GM21360 (cell line): ENCODE measurements around the gene OTUB2.

ENCODE experiments used
- ATAC-seq: cut with Tn5 transposase; IDR thresholded peaks from one replicate; pipeline ENCODE4 v1.9.1; 2021; ENCODE audit warnings: mild to moderate bottlenecking, moderate library complexity; ENCODE audit not compliant: unreplicated experiment

OTUB2 gene

GRCh38 chr14:94026173-94026888 is at the start of gene OTUB2:
TSS of gene OTUB2 (plus strand) at chr14:94026340. CDS start at chr14:94026538, 198 bp downstream.
- peak; percentile 99 for ATAC-seq

DNA sequence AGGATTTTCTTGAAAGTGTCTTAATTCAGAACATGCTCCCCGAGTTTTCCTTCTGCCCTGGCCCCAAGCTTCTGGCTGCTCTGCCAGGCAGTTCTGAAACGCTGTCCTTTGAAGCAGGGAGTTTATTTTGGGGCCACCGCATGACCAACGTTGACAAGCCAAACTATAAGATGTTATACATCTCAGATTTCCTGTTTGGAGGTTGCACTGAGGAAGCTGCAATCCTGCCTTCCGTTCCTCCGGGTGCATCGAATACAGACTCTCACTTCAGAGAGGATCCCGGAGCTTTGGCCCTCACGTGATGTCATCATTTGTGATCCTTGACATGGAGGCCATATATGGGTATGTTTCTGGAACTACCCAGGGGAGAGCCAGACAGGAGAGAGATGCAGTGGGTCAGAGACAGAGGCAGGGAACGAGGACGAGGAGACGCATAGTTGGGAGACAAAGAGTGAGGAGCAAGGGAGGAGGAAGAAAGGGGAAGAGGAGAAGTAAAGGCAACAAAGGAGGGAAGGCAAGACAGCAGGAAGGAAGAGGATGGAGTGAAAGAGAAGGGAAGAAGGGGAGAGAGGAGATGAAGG is 49.6 kb upstream of the OTUB2 start, which contains the start of gene ASB2:
TSS of gene ASB2 (minus strand) at position 94 of the 581 bp plus-strand sequence. CDS start 12,031 bp downstream, outside the sequence.
- ATAC-seq = peak; percentile 16

GRCh38 chr14:93977171-93977570 is 49.0 kb upstream of the OTUB2 start:
- ATAC-seq = no peak

GRCh38 chr14:93977790-93978581 is 48.2 kb upstream of the OTUB2 start:
- ATAC-seq = no peak

GRCh38 chr14:93978735-93979134 is 47.4 kb upstream of the OTUB2 start:
- no peak for ATAC-seq

GRCh38 chr14:93980456-93981201 is 45.5 kb upstream of the OTUB2 start:
- no peak for ATAC-seq

DNA sequence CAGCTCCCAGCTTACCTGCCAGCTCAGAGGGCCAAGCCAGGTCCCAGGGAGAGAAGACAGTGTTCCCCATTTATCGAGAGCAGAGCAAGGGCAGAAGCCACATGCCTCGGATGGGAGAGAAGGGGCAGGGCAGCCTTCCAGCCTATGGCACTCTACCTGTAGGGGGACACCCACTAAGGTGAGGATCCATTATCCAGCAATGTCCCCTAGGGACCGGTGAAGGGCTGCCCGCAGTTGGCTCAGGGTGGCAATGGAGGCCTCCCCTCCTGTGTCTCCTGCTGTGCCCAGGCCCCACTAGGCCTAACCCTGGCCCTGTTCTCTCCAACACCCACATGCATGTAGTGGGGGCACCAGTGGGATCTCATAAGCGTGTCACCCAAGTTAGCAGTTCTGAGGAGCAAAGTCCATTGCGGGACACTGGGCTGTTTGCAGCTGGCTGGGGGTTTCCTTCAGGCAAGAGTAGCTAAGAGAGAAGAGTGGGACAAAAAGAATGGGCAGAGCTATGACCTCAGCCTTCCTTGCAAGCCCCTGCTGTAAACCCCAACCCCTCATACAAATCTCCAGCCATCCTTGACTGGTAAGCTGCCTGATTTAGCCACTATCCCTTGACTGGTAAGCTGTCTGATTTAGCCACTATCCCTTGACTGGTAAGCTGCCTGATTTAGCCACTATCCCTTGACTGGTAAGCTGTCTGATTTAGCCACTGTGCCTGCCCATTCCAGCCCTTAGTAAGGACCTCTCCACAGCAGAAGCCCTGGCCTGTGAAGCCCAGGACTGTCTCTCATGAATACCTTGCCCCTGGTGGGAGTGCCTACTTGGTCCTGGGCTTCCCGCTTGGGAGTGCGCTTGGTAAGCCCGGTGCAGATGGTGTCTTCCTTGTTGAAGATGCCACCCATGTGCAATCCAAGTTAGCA is 44.6 kb upstream of the OTUB2 start:
- no peak for ATAC-seq

- no peak for ATAC-seq
Observed at GRCh38 chr14:93982230-93983007, 43.7 kb upstream of the OTUB2 start.

GRCh38 chr14:93984070-93984469 is 42.1 kb upstream of the OTUB2 start:
- ATAC-seq = no peak

DNA sequence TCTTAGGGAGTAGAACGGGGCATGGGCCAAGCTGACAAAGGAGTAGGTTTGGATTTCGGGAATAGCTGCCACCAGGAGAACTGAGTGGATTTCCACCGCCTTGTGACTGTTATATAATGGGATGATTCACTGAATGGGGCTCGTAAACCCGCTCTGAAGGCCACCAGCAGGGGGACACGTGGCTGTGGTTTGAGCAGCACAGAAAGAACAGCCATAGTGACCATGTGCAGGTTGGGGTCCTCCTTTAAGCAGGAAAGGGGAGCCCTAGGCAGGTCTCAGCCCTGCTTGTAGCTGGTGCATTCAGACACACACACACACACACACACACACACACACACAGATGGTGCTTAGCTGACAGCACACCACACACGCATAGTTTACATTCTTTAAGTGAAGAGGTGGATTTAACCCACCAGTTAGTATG is 41.1 kb upstream of the OTUB2 start:
- ATAC-seq = no peak

DNA sequence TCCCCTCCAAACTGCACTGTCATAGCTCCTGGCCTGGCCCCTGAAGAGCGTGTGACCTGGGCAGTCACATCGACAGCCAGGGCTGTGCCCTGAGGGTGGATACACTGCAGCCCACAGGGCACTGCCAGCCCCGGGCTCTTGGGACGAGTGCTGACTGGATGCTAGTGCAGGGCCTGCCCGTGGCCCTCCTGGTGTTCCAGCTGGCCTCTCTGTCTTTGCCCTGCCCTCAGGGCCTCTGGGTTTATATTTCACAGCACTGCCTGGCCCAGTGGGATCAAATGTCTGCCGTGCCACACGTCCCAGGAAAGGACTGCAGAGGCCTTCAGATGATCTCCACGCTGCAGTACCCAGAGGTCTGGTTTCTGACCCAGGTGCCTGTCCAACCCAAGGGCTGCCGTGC is 39.2 kb upstream of the OTUB2 start:
- no peak for ATAC-seq

DNA sequence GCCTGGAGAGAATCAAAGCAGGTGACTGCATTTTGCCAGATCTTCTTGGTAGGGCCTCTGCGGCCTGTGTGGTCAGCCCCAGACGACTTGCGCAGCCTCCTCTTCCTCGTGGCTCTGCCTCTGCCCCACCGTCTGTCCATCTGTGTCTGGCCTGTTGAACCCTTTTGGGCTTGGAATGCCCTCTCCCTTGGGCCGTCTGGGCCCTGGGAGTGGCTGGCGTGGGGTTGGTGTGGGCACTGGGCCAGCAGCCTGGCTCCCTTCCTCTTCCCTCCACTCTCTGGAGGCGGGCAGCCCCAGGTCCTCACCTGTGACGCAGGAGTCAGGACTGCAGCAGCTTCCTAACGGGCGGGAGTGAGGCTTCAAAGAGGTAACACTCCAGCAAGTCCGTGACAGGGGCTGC is 38.8 kb upstream of the OTUB2 start:
- no peak for ATAC-seq

- ATAC-seq = no peak
Observed at GRCh38 chr14:93987815-93988476, 38.2 kb upstream of the OTUB2 start.

- no peak for ATAC-seq
Observed at GRCh38 chr14:93989939-93990338, 36.2 kb upstream of the OTUB2 start.

GRCh38 chr14:93991212-93991611 is 34.9 kb upstream of the OTUB2 start:
- no peak for ATAC-seq

DNA sequence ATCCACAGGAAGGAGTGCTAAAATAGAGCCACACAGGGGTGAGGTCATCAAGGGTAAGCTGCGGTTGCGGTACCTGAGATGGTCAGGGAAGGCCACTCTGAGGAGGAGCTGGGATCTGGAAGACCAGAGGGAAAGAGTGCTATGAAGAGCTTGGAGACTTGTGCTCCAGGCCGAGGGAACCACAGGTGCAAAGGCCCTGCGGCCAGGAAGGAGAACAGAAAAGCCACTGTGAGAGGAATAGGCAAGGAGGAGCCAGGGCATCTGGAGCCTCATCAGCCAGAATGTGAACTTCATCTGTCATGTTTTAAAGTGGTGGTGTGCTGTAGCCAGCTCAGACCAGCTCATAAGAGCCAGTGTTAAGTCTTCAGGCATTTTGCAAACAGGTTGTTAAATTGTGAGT is 34.5 kb upstream of the OTUB2 start:
- ATAC-seq = no peak

DNA sequence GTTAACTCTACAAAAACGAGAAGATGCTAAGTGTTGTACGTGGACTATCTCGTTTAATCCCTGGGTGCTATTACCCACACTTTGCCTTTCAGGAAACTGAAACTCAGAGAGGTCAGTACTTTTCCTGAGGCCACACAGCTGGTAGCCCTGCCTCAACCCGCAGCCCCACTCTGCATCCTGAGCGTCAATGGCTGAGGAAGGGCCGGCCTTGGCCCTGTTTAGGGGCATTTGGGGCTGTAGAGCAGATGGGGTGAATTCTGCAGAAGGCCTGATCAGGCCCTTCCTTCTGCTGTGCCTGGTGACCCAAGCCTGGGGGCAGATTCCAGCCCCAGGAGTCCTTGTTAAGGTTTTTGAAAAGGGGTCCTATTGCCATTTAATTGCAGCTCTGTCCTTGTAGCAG is 32.8 kb upstream of the OTUB2 start:
- ATAC-seq = no peak

GRCh38 chr14:93994919-93995682 is 31.0 kb upstream of the OTUB2 start:
- no peak for ATAC-seq
